Muscle layer of duodenum (tissue), 2 donors: ENCODE results near the gene PLEKHA7.
A peak's percentile ranks its signal among the peaks of the same experiment; 100 is the strongest.
"Not testable (repeated sequence)": the region's sequence is repeated elsewhere in the genome, so short reads cannot be mapped to it uniquely, and the experiment has no call there.

ENCODE experiments used
- H3K27ac ChIP-seq: one replicate; pipeline ENCODE4 v1.7.0; 2013; ENCODE audit warnings: mild to moderate bottlenecking, low read length
- H3K27me3 ChIP-seq: one replicate; pipeline ENCODE4 v1.7.0; 2013; ENCODE audit warnings: low read depth, mild to moderate bottlenecking, control low read depth, low read length
- H3K36me3 ChIP-seq, 2 donors: one replicate each; pipeline ENCODE4 v1.7.0; 2013; ENCODE audit warnings: low read length in 2 of 2, control low read depth in 1 of 2, mild to moderate bottlenecking in 1 of 2; ENCODE audit not compliant: insufficient read depth in 2 of 2, control insufficient read depth in 1 of 2
- H3K4me1 ChIP-seq, 2 donors: one replicate each; pipeline ENCODE4 v1.7.0; 2013; ENCODE audit warnings: low read length in 2 of 2, mild to moderate bottlenecking in 2 of 2, control low read depth in 1 of 2, moderate library complexity in 1 of 2; ENCODE audit not compliant: insufficient read depth in 2 of 2, control insufficient read depth in 1 of 2
- H3K4me3 ChIP-seq, 2 donors: one replicate each; pipeline ENCODE4 v1.7.0; 2013; ENCODE audit warnings: low read length in 2 of 2, low read depth in 1 of 2, mild to moderate bottlenecking in 1 of 2
- H3K9me3 ChIP-seq, 2 donors: one replicate each; pipeline ENCODE4 v1.7.0; 2013; ENCODE audit warnings: low read length in 2 of 2, control low read depth in 1 of 2, mild to moderate bottlenecking in 1 of 2; ENCODE audit not compliant: control insufficient read depth in 1 of 2
- donor health status: healthy.

Gene PLEKHA7

GRCh38 chr11:16921019-16921418 is 93.2 kb downstream of the PLEKHA7 start:
- Histone ChIP-seq H3K27ac (no peak overlapping the region), H3K9me3 (no peaks in the 10 kb centered on the region), H3K4me1 (peaks cover 0 to 15% of the 10 kb centered on the region in 2 donors), H3K4me3 (no peak overlapping the region), H3K36me3 (no peaks in the 10 kb centered on the region), H3K27me3 (peaks cover 7% of the 10 kb centered on the region)

- H3K36me3 ChIP-seq = no peaks in the 10 kb centered on the region
- peaks cover 5% of the 10 kb centered on the region for H3K27me3 ChIP-seq
- H3K4me3 ChIP-seq = no peak overlapping the region
- H3K27ac ChIP-seq = no peak overlapping the region
- H3K4me1 ChIP-seq = peaks cover 0 to 11% of the 10 kb centered on the region in 2 donors
- H3K9me3 ChIP-seq = no peaks in the 10 kb centered on the region
Measured at GRCh38 chr11:16920559-16920958, 93.7 kb downstream of the PLEKHA7 start.

- H3K4me3 ChIP-seq, H3K27ac ChIP-seq, H3K9me3 ChIP-seq, H3K27me3 ChIP-seq, H3K4me1 ChIP-seq, H3K36me3 ChIP-seq: not testable (repeated sequence)
Measured at GRCh38 chr11:16918543-16919182, 95.6 kb downstream of the PLEKHA7 start.

GRCh38 chr11:16917941-16918340 is 96.3 kb downstream of the PLEKHA7 start:
- no peak overlapping the region for H3K27ac ChIP-seq
- H3K36me3 ChIP-seq = no peaks in the 10 kb centered on the region
- no peaks in the 10 kb centered on the region for H3K4me1 ChIP-seq
- H3K4me3 ChIP-seq = no peak overlapping the region
- no peaks in the 10 kb centered on the region for H3K9me3 ChIP-seq
- H3K27me3 ChIP-seq = peaks cover 5% of the 10 kb centered on the region

GRCh38 chr11:16912692-16913111 is 101.5 kb downstream of the PLEKHA7 start:
- H3K4me3 ChIP-seq = no peak overlapping the region
- H3K27me3 ChIP-seq = peaks cover 5% of the 10 kb centered on the region
- H3K9me3 ChIP-seq = no peaks in the 10 kb centered on the region
- no peak overlapping the region for H3K27ac ChIP-seq
- H3K4me1 ChIP-seq = no peaks in the 10 kb centered on the region
- H3K36me3 ChIP-seq = no peaks in the 10 kb centered on the region

GRCh38 chr11:16911658-16912057 is 102.6 kb downstream of the PLEKHA7 start:
- Histone ChIP-seq H3K9me3 (no peaks in the 10 kb centered on the region), H3K4me3 (no peak overlapping the region), H3K27ac (no peak overlapping the region), H3K4me1 (no peaks in the 10 kb centered on the region), H3K36me3 (no peaks in the 10 kb centered on the region), H3K27me3 (no peaks in the 10 kb centered on the region)

- H3K27ac ChIP-seq = no peak overlapping the region
- no peaks in the 10 kb centered on the region for H3K4me1 ChIP-seq
- no peaks in the 10 kb centered on the region for H3K36me3 ChIP-seq
- no peaks in the 10 kb centered on the region for H3K27me3 ChIP-seq
- H3K4me3 ChIP-seq = no peak overlapping the region
- H3K9me3 ChIP-seq = no peaks in the 10 kb centered on the region
Measured at GRCh38 chr11:16911186-16911585, 103.0 kb downstream of the PLEKHA7 start.

- H3K36me3 ChIP-seq = no peaks in the 10 kb centered on the region
- H3K27ac ChIP-seq = no peak overlapping the region
- peaks cover 3 to 4% of the 10 kb centered on the region in 2 donors for H3K4me1 ChIP-seq
- no peak overlapping the region for H3K4me3 ChIP-seq
- no peaks in the 10 kb centered on the region for H3K27me3 ChIP-seq
- no peaks in the 10 kb centered on the region for H3K9me3 ChIP-seq
Measured at GRCh38 chr11:16909359-16910035, 104.7 kb downstream of the PLEKHA7 start.

GRCh38 chr11:16905375-16905774 is 108.8 kb downstream of the PLEKHA7 start:
- H3K27me3 ChIP-seq = no peaks in the 10 kb centered on the region
- H3K4me3 ChIP-seq = no peak overlapping the region
- peak overlapping the region; percentile 31 for H3K27ac ChIP-seq
- peaks cover 3 to 16% of the 10 kb centered on the region in 2 donors for H3K4me1 ChIP-seq
- no peaks in the 10 kb centered on the region for H3K36me3 ChIP-seq
- no peaks in the 10 kb centered on the region for H3K9me3 ChIP-seq

- H3K27me3 ChIP-seq, H3K4me3 ChIP-seq, H3K36me3 ChIP-seq, H3K9me3 ChIP-seq, H3K27ac ChIP-seq: not testable (repeated sequence)
- peaks cover 3 to 20% of the 10 kb centered on the region in 2 donors for H3K4me1 ChIP-seq
Measured at GRCh38 chr11:16904761-16905160, 109.5 kb downstream of the PLEKHA7 start.

GRCh38 chr11:16902781-16903378 is 111.3 kb downstream of the PLEKHA7 start:
- peak overlapping the region; percentile 57 for H3K27ac ChIP-seq
- no peak overlapping the region for H3K4me3 ChIP-seq
- H3K4me1 ChIP-seq = peaks cover 3 to 21% of the 10 kb centered on the region in 2 donors
- no peaks in the 10 kb centered on the region for H3K9me3 ChIP-seq
- H3K27me3 ChIP-seq = no peaks in the 10 kb centered on the region
- no peaks in the 10 kb centered on the region for H3K36me3 ChIP-seq
